Stimulated activated CD8-positive, alpha-beta memory T cell treated with anti-CD3 and anti-CD28 coated beads, Interleukin-15, amount 100 ng/mL, for 48 hours (primary cell): ENCODE results near the gene CCRL2.
"Not testable (repeated sequence)": the region's sequence is repeated elsewhere in the genome, so short reads cannot be mapped to it uniquely, and the experiment has no call there.

Experiments used
- DNase-seq, 2 donors: peaks; one replicate each; pipeline ENCODE4 v3.0.0-alpha.2; 2020; ENCODE audit warnings: low read depth in 2 of 2

Gene CCRL2

GRCh38 chr3:46427916-46428833 lies 21.1 kb downstream of the CCRL2 start:
- DNase-seq: no peak

GRCh38 chr3:46429250-46429649 lies 22.2 kb downstream of the CCRL2 start:
- no peak for DNase-seq

- no peak for DNase-seq
Measured at GRCh38 chr3:46429671-46430070, 22.6 kb downstream of the CCRL2 start.

- DNase-seq: not testable (repeated sequence)
Measured at GRCh38 chr3:46430879-46431278, 23.8 kb downstream of the CCRL2 start.

- DNase-seq: not testable (repeated sequence)
Measured at GRCh38 chr3:46431905-46432304, 24.8 kb downstream of the CCRL2 start.

- not testable (repeated sequence) for DNase-seq
Measured at GRCh38 chr3:46433118-46433517, 26.1 kb downstream of the CCRL2 start.

- no peak for DNase-seq
Measured at GRCh38 chr3:46433841-46434240, 26.8 kb downstream of the CCRL2 start.

- no peak for DNase-seq
Measured at GRCh38 chr3:46435081-46435726, 28.1 kb downstream of the CCRL2 start.

GRCh38 chr3:46438831-46439230 lies 31.8 kb downstream of the CCRL2 start:
- DNase-seq: no peak

GRCh38 chr3:46440531-46441294 lies 33.7 kb downstream of the CCRL2 start:
- DNase-seq: peak; percentile 7 to 26

- peak in 1 of 2 donors; percentile 19 for DNase-seq
Measured at GRCh38 chr3:46442576-46443530, 35.8 kb downstream of the CCRL2 start.

- no peak for DNase-seq
Measured at GRCh38 chr3:46447228-46447985, 40.3 kb downstream of the CCRL2 start.

GRCh38 chr3:46448721-46449120 lies 41.7 kb downstream of the CCRL2 start:
- no peak for DNase-seq

- DNase-seq: no peak
Measured at GRCh38 chr3:46449755-46450552, 42.9 kb downstream of the CCRL2 start.

GRCh38 chr3:46453526-46454208 lies 46.6 kb downstream of the CCRL2 start:
- DNase-seq: no peak

- DNase-seq: no peak
Measured at GRCh38 chr3:46454209-46454595, 47.1 kb downstream of the CCRL2 start.

GRCh38 chr3:46454606-46455005 lies 47.5 kb downstream of the CCRL2 start:
- DNase-seq: no peak

GRCh38 chr3:46455231-46456115 lies 48.4 kb downstream of the CCRL2 start:
- DNase-seq: no peak
